HG03108 (cell line): ENCODE measurements around the gene METAP1D.

Experiments
- ATAC-seq: cut with Tn5 transposase; IDR thresholded peaks from one replicate; pipeline ENCODE4 v1.9.1; 2021; ENCODE audit warnings: moderate library complexity; ENCODE audit not compliant: unreplicated experiment

The METAP1D gene

GRCh38 chr2:172129404-172129803, 129.7 kb downstream of the METAP1D start:
- ATAC-seq: no peak
